ENCODE measurements around the gene MYRF.

MYRF gene

GRCh38 chr11:61718046-61718531, 34.3 kb upstream of the MYRF start:
- TF ChIP-seq, protein P1, sequence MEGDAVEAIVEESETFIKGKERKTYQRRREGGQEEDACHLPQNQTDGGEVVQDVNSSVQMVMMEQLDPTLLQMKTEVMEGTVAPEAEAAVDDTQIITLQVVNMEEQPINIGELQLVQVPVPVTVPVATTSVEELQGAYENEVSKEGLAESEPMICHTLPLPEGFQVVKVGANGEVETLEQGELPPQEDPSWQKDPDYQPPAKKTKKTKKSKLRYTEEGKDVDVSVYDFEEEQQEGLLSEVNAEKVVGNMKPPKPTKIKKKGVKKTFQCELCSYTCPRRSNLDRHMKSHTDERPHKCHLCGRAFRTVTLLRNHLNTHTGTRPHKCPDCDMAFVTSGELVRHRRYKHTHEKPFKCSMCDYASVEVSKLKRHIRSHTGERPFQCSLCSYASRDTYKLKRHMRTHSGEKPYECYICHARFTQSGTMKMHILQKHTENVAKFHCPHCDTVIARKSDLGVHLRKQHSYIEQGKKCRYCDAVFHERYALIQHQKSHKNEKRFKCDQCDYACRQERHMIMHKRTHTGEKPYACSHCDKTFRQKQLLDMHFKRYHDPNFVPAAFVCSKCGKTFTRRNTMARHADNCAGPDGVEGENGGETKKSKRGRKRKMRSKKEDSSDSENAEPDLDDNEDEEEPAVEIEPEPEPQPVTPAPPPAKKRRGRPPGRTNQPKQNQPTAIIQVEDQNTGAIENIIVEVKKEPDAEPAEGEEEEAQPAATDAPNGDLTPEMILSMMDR (IDR thresholded peaks at IDR 0.05; ENCODE audit: low read depth, low read length, missing control alignments): no peak
- no peak for DNase-seq (ENCODE audit: extremely low read depth, low read depth)
- H3K4me3 ChIP-seq (replicated peaks; ENCODE audit: low read depth, low read length): peak overlapping the region; percentile 61

- peak overlapping the region; percentile 61 for H3K4me3 ChIP-seq (replicated peaks; ENCODE audit: low read depth, low read length)
- DNase-seq (ENCODE audit: extremely low read depth, low read depth): peak; percentile 38
- TF ChIP-seq, protein P1 (IDR thresholded peaks at IDR 0.05; ENCODE audit: low read depth, low read length, missing control alignments): no peak
These were observed 33.7 kb upstream of the MYRF start for GRCh38 chr11:61718621-61719302.

GRCh38 chr11:61719978-61720377, 32.5 kb upstream of the MYRF start:
- H3K4me3 ChIP-seq (replicated peaks; ENCODE audit: low read depth, low read length): peak overlapping the region; percentile 61; the same call in 1 of the 2 replicates
- no peak for DNase-seq (ENCODE audit: extremely low read depth, low read depth)
- TF ChIP-seq, protein P1 (IDR thresholded peaks at IDR 0.05; ENCODE audit: low read depth, low read length, missing control alignments): no peak

- TF ChIP-seq, protein P1 (IDR thresholded peaks at IDR 0.05; ENCODE audit: low read depth, low read length, missing control alignments): no peak
- no peak for DNase-seq (ENCODE audit: extremely low read depth, low read depth)
- no peak overlapping the region for H3K4me3 ChIP-seq (replicated peaks; ENCODE audit: low read depth, low read length)
These were observed 31.8 kb upstream of the MYRF start for GRCh38 chr11:61720597-61720996.

- no peak overlapping the region for H3K4me3 ChIP-seq (replicated peaks; ENCODE audit: low read depth, low read length)
- TF ChIP-seq, protein P1 (IDR thresholded peaks at IDR 0.05; ENCODE audit: low read depth, low read length, missing control alignments): no peak
- DNase-seq (ENCODE audit: extremely low read depth, low read depth): no peak
These were observed 28.0 kb upstream of the MYRF start for GRCh38 chr11:61724437-61724836.

GRCh38 chr11:61725781-61726231, 26.6 kb upstream of the MYRF start:
- DNase-seq (ENCODE audit: extremely low read depth, low read depth): no peak
- H3K4me3 ChIP-seq (replicated peaks; ENCODE audit: low read depth, low read length): no peak overlapping the region
- TF ChIP-seq, protein P1 (IDR thresholded peaks at IDR 0.05; ENCODE audit: low read depth, low read length, missing control alignments): no peak
